SK-N-DZ (cell line): Measurements from ENCODE around the gene SORBS1.
"Not testable (repeated sequence)": the region's sequence is repeated elsewhere in the genome, so short reads cannot be mapped to it uniquely, and the experiment has no call there.

Experiments used
- DNase-seq: peaks from one replicate; pipeline ENCODE4 v3.0.0-alpha.2; 2015; ENCODE audit warnings: low spot score

SORBS1 gene

DNA sequence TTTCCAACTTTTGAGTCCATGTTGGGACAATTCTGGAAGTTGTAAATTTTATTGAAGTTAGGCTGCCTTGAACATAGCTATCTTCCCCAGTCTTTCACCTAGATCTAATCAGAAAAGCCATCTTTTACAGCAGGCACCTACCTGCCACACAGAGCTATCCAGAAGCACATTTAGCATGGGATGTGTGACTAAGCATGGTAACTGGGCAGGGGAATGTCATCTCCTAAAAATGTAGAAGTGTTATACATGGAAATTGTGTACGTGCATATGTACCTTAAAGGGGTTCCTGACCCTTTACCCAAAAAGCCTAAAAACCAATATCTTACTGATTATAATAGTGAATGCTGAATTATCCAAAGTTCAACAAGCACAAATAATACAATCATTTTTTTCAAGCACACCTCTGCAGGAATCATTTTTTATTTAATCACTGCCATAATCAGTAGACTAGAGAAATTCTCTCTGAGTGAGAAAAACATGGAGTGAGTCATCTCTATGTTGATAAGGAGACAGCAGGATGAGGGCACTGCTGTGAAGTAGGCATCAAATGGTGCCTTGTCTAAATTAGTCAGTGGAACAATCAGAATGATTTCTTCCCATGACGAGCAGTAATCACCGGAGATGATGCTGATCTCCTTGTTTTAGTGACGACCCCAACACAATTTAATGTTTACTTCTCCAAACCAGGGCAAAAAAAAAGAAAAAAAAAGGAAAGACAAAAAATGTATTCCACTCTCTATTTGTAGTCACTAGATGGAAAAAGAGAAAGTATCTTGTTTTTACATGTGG is 75.9 kb downstream of the SORBS1 start:
- no peak for DNase-seq

DNA sequence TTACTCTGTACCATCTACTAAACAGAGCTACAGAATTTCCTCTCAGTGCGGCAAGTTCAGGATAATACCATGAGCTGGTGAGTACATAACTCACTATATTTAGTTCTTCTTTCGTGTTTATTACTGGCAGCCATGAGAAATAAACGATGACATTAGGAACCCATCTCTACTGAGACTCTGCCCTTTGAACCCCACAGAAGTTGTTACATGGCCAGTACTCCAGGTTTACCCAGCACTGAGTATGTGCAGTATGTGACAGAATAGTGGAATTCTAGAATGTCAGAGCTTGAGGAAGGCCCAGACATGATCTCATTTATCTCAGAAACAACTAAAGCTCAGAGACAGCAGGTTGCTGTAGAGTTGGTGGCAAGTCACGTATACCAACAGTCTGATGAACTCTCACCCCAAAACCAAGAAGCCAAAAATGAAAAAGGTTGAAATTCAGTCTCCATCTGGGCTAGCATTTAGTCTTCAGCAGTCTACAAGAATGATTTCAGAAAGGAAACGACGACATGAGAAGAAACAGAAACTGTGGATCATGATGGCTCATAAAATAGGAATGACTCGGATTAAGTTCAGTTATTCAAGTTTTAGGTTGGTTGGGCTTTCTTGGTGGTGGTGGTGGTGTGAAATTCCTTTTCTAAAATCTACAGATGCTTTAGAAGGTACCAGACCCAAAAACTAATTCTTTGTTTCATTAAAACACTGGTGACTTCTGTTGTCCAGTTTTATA is 78.5 kb downstream of the SORBS1 start:
- no peak for DNase-seq

DNA sequence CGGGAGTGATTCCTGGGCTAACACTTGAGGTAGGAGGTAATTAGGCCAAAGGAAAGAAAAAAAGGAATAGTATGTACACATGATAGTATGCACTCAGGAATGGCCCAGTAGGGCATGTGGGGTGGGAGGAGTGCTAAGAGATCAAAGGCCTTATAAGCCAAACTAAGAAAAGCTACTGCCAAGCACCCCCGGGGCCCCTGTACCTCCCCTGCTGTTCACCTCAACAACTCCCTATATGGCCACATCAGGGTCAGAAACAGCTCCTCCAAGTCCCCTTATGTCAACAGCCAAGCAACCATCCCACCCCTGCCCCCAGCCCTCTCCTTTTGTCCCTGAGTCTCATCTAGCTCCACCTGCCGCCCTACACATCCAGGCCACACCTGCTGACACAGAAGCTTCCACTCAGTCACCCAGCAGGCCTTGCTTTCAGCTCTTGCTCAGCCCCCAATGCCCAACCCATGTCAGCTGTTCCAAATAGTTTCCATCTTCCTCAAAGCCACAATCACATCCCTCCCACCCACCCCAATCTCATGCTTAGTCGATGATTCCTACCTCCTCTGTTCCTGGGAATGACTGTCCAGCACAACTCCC is 80.2 kb downstream of the SORBS1 start:
- DNase-seq = no peak

- no peak for DNase-seq
Measured at GRCh38 chr10:95480102-95480900, 80.9 kb downstream of the SORBS1 start.

DNA sequence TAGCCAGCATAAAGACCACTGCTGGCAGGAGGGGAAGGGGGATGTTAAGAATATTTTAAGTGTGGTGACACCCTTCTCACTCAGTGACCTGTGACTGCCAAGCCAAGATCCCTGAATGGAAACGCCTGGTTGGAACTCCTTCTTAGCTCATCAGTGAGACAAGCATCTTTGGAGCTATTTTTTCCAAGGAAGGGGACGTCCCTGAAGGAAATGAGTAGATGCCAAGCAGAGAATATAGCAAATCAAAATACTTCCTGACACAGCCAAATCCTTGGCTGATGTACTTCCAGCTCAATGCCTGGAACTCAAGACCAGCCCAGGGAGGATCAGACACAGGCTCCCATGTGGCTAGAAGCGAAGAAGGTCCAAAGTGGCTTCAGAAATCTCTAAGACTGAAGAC is 82.2 kb downstream of the SORBS1 start:
- DNase-seq = no peak

GRCh38 chr10:95478185-95478584 is 83.0 kb downstream of the SORBS1 start:
- no peak for DNase-seq

DNA sequence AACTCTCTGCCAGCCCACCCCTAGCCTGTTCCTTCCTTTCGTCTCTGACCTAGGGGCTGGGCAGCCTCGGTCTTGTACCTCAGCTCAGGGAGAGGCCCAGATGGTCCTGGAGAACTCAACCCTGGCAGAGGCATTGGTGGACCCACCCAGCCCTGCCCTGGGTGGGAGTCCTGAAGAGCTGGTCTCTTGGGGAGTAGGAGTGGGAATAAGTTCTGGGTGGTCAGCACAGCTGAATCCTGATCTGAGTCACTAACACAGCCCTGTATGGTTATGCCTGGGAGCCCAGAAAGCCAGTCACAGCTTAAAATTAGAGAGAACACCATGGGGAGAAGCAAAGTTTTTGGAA is 84.0 kb downstream of the SORBS1 start:
- no peak for DNase-seq

- no peak for DNase-seq
Measured at GRCh38 chr10:95476469-95477174, 84.5 kb downstream of the SORBS1 start.

GRCh38 chr10:95475827-95476468 is 85.2 kb downstream of the SORBS1 start:
- DNase-seq = no peak

GRCh38 chr10:95475003-95475383 is 86.2 kb downstream of the SORBS1 start:
- DNase-seq = no peak

GRCh38 chr10:95474228-95475002 is 86.8 kb downstream of the SORBS1 start:
- DNase-seq = no peak

GRCh38 chr10:95472304-95473088 is 88.7 kb downstream of the SORBS1 start:
- DNase-seq = no peak

DNA sequence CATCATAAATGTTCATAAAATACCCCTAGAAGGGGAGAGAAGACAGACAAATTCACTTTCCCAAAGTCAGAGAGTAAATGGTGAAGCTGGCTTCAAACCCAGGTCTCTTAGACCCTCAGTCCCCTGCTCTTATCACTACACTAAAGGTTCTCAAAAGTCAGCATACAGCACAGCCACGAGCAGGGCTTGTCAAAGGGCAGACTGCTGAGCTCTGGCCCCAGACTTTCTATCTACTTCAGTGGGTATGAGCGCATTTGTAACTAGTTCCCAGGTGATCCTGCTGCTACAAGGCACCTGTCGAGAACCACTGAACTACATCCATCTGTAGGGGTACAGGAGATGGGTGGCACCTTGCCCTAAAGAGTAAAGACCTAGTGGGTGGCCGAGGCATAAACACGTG is 91.5 kb downstream of the SORBS1 start:
- no peak for DNase-seq

- DNase-seq = no peak
Measured at GRCh38 chr10:95469251-95469650, 91.9 kb downstream of the SORBS1 start.

GRCh38 chr10:95467642-95468041 is 93.5 kb downstream of the SORBS1 start:
- DNase-seq = not testable (repeated sequence)

- no peak for DNase-seq
Measured at GRCh38 chr10:95467162-95467599, 94.0 kb downstream of the SORBS1 start.

GRCh38 chr10:95466436-95466835 is 94.7 kb downstream of the SORBS1 start:
- no peak for DNase-seq

DNA sequence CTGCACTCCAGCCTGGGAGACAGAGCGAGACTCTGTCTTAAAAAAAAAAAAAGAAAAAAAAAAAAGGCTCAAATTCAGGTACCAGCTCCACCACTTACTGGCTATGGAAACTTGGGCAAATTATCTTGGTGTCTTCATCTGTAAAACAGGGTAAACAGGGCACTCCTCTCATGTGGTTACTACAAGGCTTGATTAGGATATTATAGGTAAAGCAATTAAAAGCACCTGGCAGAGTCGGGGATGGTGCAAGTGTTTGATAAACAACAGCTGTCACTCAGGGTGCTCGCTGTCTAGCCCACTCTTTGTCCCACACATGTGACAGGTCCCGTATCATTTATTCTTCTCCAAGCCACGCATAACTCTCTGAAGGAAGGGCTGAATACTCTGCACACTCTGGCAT is 96.9 kb downstream of the SORBS1 start:
- no peak for DNase-seq
